Esophagus squamous epithelium (tissue), 4 donors: Measurements from ENCODE around the gene INPP5E.

ENCODE experiments used
- POLR2A ChIP-seq, 4 donors: fragments of 450-650 bp; IDR thresholded peaks; one replicate each; pipeline ENCODE4 v1.6.1; 2017; ENCODE audit warnings: antibody characterized with exemption in 4 of 4, mild to moderate bottlenecking in 4 of 4, moderate library complexity in 3 of 4
- TF ChIP-seq, protein P1 (sequence below), 6 experiments: fragments of 450-650 bp in 4 of 6; fragments of 200-600 bp in 2 of 6; sonication (generic) in 2 of 6; IDR thresholded peaks; one replicate each; pipeline ENCODE4 v1.5.1; 2016 to 2019; ENCODE audit warnings: antibody characterized with exemption in 6 of 6, mild to moderate bottlenecking in 4 of 6, moderate library complexity in 4 of 6

DNA sequence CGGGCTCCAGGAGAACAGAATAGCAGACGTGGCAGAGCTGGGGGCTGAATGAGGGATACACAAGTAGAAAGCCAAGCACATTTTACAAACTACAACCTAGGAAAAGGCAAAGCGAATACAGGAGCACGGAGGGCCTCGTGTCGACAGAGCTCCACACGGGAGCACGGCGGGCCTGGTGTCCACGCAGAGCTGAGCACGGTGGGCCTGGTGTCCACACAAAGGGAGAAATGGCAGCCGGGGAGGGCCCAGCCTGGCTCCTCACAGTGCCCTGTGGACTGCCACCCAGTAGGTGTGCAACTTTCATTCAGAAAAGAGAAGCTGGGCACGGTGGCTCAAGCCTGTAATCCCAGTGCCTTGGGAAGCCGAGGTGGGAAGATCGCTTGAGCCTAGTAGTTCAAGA is 3.4 kb upstream of the INPP5E start:
- TF ChIP-seq POLR2A (IDR thresholded peaks at IDR 0.05): no peak
- TF ChIP-seq, protein P1, sequence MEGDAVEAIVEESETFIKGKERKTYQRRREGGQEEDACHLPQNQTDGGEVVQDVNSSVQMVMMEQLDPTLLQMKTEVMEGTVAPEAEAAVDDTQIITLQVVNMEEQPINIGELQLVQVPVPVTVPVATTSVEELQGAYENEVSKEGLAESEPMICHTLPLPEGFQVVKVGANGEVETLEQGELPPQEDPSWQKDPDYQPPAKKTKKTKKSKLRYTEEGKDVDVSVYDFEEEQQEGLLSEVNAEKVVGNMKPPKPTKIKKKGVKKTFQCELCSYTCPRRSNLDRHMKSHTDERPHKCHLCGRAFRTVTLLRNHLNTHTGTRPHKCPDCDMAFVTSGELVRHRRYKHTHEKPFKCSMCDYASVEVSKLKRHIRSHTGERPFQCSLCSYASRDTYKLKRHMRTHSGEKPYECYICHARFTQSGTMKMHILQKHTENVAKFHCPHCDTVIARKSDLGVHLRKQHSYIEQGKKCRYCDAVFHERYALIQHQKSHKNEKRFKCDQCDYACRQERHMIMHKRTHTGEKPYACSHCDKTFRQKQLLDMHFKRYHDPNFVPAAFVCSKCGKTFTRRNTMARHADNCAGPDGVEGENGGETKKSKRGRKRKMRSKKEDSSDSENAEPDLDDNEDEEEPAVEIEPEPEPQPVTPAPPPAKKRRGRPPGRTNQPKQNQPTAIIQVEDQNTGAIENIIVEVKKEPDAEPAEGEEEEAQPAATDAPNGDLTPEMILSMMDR (IDR thresholded peaks at IDR 0.05): no peak
